Panc1 (cell line): Measurements from ENCODE around the gene RAI1. TPM values are rescaled to one million over a fixed set of nuclear protein-coding genes. Genes with fewer than 3 reads are reported as not detected.
A peak's percentile ranks its signal among the peaks of the same experiment; 100 is the strongest.

ENCODE experiments used
- ATAC-seq: fragments of 200-7000 bp; cut with Tn5 transposase; 2 replicates; pipeline ENCODE4 v1.9.1; 2020; ENCODE audit warnings: mild to moderate bottlenecking, moderate library complexity
- BruUV-seq: library from RNA; stranded (reverse); fragments of 400-500 nt; replicated peaks from 2 replicates; lab custom pipeline; 2021; lab: Mats Ljungman, UMichigan
- CTCF ChIA-PET: fragments of 300-600 bp; sonication (Branson Sonifier 250); formaldehyde crosslinking; loops from one replicate; lab custom pipeline; 2022; ENCODE audit warnings: antibody characterized with exemption; lab: Charles Lee
- POLR2A ChIA-PET: fragments of 300-600 bp; sonication (Branson Sonifier 250); formaldehyde crosslinking; loops from one replicate; lab custom pipeline; 2022; ENCODE audit warnings: antibody characterized with exemption; lab: Charles Lee
- DNase-seq: peaks from one replicate; pipeline ENCODE4 v3.0.0-alpha.2; 2010; ENCODE audit warnings: low read depth, low spot score
- H3K27ac ChIP-seq: 2 replicates; pipeline ENCODE4 v1.5.1; 2011; ENCODE audit warnings: mild to moderate bottlenecking, low read length, inconsistent platforms
- H3K27me3 ChIP-seq: fragments of 200-500 bp; sonication (Bioruptor generic); 2 replicates; pipeline ENCODE4 v1.6.0; 2014; ENCODE audit warnings: low read length, inconsistent platforms; ENCODE audit not compliant: control insufficient read depth, insufficient read depth
- H3K36me3 ChIP-seq: fragments of 200-500 bp; sonication (Bioruptor generic); 2 replicates; pipeline ENCODE4 v1.5.1; 2014; ENCODE audit warnings: inconsistent platforms, mild to moderate bottlenecking, low read length, moderate library complexity; ENCODE audit not compliant: control insufficient read depth, insufficient read depth
- H3K4me1 ChIP-seq: 2 replicates; pipeline ENCODE4 v1.5.1; 2011; ENCODE audit warnings: inconsistent platforms, mild to moderate bottlenecking, low read length, moderate library complexity; ENCODE audit not compliant: control insufficient read depth, insufficient read depth
- H3K4me3 ChIP-seq, 2 experiments: 2 replicates each; pipeline ENCODE4 v1.5.1; 2011 to 2012; ENCODE audit warnings: low read depth in 2 of 2, low read length in 2 of 2, mild to moderate bottlenecking in 2 of 2, inconsistent platforms in 1 of 2, moderate library complexity in 1 of 2
- H3K9me3 ChIP-seq: fragments of 200-500 bp; sonication (Bioruptor generic); 2 replicates; pipeline ENCODE4 v1.5.1; 2014; ENCODE audit warnings: low read depth, mild to moderate bottlenecking, inconsistent platforms, low read length, moderate library complexity; ENCODE audit not compliant: control insufficient read depth, insufficient read depth
- POLR2AphosphoS5 ChIP-seq: IDR thresholded peaks from 2 replicates; pipeline ENCODE4 v1.6.1; 2012; ENCODE audit warnings: mild to moderate bottlenecking, low read depth, low read length, moderate library complexity
- SIN3A ChIP-seq: IDR thresholded peaks from 2 replicates; pipeline ENCODE4 v1.6.1; 2012; ENCODE audit warnings: low read depth, mild to moderate bottlenecking, low read length, moderate library complexity, borderline replicate concordance; ENCODE audit not compliant: insufficient read depth
- TCF7L2 ChIP-seq: IDR thresholded peaks from 2 replicates; pipeline ENCODE4 v1.6.1; 2011; ENCODE audit warnings: mild to moderate bottlenecking, low read depth, low read length, inconsistent platforms
- in situ Hi-C: cut with HindIII; loops from 2 replicates; pipeline ENCODE4 v1.10.0; 2016; ENCODE audit warnings: low sequenced_read_pairs, low pct_unique_long_range_greater_than_20kb
- intact Hi-C: fragments of 100-400 bp; cut with micrococcal nuclease; formaldehyde crosslinking; loops from one replicate; pipeline ENCODE4 v1.10.0; 2022; ENCODE audit not compliant: unreplicated experiment
- total RNA-seq: library from RNA; stranded (reverse); gene quantifications from one replicate; pipeline ENCODE4 v1.2.1, GENCODE V29; 2021; ENCODE audit not compliant: unreplicated experiment
- TF ChIP-seq, protein P1 (sequence below), 2 experiments: IDR thresholded peaks; 2 replicates each; pipeline ENCODE4 v1.6.1; 2011 to 2012; ENCODE audit warnings: low read depth in 2 of 2, control low read depth in 1 of 2, low read length in 1 of 2, mild to moderate bottlenecking in 1 of 2, moderate library complexity in 1 of 2; ENCODE audit not compliant: insufficient read depth in 1 of 2
- TF ChIP-seq, protein P2 (sequence below): fragments of 450-650 bp; IDR thresholded peaks from 2 replicates; pipeline ENCODE4 v1.5.1; 2017; ENCODE audit warnings: mild to moderate bottlenecking

The RAI1 gene
- total RNA-seq, 1 experiment from 2014 or later = 51.0 TPM

DNA sequence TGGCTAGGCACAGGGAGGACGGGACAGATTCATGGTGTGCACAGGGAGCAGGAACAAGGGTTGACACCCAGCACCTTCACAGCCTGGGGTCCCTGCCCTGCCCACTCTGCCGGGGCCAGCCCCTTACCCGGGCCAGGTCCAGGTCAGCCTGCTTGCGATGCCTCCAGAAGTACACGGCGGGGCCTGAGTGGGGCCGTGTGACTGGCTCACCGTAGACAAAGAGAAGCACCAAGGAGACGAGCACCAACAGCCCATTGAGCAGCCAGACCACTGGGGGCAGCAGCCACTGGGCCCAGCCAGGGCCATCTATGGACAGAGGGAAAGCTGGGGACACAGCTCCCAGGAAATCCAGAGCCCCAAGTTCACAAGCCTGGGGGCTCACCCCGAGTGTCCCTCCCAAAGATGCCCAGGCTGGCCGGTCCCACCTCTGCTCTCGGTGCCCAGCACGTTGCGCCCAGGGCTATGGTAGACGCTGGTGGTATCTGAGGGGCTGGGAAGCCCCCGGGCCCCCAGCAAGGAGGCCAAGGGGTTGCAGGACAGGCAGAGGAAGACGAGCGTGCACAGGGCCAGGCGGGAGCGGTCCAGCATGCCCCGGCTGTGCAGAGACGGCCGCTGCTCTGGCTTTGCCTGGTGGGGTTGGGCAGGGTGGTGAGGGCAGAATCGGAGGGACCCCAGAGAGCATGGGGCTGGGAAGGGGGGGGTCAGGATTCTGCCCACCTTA is 135.7 kb downstream of the RAI1 start:
- H3K9me3 ChIP-seq = no peaks in the 10 kb centered on the region
- DNase-seq = no peak
- ATAC-seq = no peak
- ChIA-PET POLR2A (no interaction called here), CTCF (no interaction called here)
- no peaks in the 10 kb centered on the region; the same call in 1 of the 2 replicates for H3K36me3 ChIP-seq
- intact Hi-C loops = no loop called here
- no peaks in the 10 kb centered on the region for H3K27me3 ChIP-seq
- no peak overlapping the region for H3K4me3 ChIP-seq
- H3K27ac ChIP-seq = no peak overlapping the region
- in situ Hi-C loops = no loop called here
- BruUV-seq = no TSS peak
- peaks cover 66% of the 10 kb centered on the region for H3K4me1 ChIP-seq
- TF ChIP-seq, protein P1, sequence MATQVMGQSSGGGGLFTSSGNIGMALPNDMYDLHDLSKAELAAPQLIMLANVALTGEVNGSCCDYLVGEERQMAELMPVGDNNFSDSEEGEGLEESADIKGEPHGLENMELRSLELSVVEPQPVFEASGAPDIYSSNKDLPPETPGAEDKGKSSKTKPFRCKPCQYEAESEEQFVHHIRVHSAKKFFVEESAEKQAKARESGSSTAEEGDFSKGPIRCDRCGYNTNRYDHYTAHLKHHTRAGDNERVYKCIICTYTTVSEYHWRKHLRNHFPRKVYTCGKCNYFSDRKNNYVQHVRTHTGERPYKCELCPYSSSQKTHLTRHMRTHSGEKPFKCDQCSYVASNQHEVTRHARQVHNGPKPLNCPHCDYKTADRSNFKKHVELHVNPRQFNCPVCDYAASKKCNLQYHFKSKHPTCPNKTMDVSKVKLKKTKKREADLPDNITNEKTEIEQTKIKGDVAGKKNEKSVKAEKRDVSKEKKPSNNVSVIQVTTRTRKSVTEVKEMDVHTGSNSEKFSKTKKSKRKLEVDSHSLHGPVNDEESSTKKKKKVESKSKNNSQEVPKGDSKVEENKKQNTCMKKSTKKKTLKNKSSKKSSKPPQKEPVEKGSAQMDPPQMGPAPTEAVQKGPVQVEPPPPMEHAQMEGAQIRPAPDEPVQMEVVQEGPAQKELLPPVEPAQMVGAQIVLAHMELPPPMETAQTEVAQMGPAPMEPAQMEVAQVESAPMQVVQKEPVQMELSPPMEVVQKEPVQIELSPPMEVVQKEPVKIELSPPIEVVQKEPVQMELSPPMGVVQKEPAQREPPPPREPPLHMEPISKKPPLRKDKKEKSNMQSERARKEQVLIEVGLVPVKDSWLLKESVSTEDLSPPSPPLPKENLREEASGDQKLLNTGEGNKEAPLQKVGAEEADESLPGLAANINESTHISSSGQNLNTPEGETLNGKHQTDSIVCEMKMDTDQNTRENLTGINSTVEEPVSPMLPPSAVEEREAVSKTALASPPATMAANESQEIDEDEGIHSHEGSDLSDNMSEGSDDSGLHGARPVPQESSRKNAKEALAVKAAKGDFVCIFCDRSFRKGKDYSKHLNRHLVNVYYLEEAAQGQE (IDR thresholded peaks at IDR 0.05; ENCODE audit: insufficient read depth in 1 of 2, low read depth in 2 of 2, low read length in 1 of 2) = no peak
- TF ChIP-seq, protein P2, sequence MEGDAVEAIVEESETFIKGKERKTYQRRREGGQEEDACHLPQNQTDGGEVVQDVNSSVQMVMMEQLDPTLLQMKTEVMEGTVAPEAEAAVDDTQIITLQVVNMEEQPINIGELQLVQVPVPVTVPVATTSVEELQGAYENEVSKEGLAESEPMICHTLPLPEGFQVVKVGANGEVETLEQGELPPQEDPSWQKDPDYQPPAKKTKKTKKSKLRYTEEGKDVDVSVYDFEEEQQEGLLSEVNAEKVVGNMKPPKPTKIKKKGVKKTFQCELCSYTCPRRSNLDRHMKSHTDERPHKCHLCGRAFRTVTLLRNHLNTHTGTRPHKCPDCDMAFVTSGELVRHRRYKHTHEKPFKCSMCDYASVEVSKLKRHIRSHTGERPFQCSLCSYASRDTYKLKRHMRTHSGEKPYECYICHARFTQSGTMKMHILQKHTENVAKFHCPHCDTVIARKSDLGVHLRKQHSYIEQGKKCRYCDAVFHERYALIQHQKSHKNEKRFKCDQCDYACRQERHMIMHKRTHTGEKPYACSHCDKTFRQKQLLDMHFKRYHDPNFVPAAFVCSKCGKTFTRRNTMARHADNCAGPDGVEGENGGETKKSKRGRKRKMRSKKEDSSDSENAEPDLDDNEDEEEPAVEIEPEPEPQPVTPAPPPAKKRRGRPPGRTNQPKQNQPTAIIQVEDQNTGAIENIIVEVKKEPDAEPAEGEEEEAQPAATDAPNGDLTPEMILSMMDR = no peak
- no peak for TF ChIP-seq SIN3A
- TF ChIP-seq POLR2AphosphoS5 = no peak
- TF ChIP-seq TCF7L2 = no peak

- intact Hi-C loops = no loop called here
Observed at GRCh38 chr17:17817552-17817947, 136.3 kb downstream of the RAI1 start.

More at GRCh38 chr17:17817552-17817947, 136.3 kb downstream of the RAI1 start:
- no peaks in the 10 kb centered on the region; the same call in 1 of the 2 replicates for H3K36me3 ChIP-seq
- no peaks in the 10 kb centered on the region for H3K27me3 ChIP-seq
- TF ChIP-seq TCF7L2 (no peak), POLR2AphosphoS5 (0 out of 2 replicates have a peak, but pooled peaks have one; percentile 30)
- TF ChIP-seq, protein P2 = no peak
- H3K9me3 ChIP-seq = no peaks in the 10 kb centered on the region
- ChIA-PET POLR2A (interaction anchor here (0.6 kb wide), 1 partner anchor 155 kb away, joined by 5 read pairs; the partner anchor contains the start of gene DRC3), CTCF (interaction anchor here (0.5 kb wide), 1 partner anchor 32 kb away, joined by 3 read pairs; no protein-coding TSS in a partner anchor)
- in situ Hi-C loops = no loop called here
- H3K27ac ChIP-seq = peak overlapping the region; percentile 59; the same call in 1 of the 2 replicates
- DNase-seq (no peak), ATAC-seq (no peak)
- H3K4me3 ChIP-seq = no peak overlapping the region
- peaks cover 66% of the 10 kb centered on the region for H3K4me1 ChIP-seq
- BruUV-seq = no TSS peak
